BLaER1 treated with 17β-estradiol and CSF1 and Interleukin-3, amounts not matched to agents 10 nM and 100 nM (cell line): Measurements from ENCODE around the gene SPINT2.

Experiments used
- H3K27ac ChIP-seq, 11 experiments: shearing (Covaris generic); formaldehyde crosslinking; 2 replicates each; pipeline ENCODE4 v1.8.1; 2022
- H3K27me3 ChIP-seq, 11 experiments: shearing (Covaris generic); formaldehyde crosslinking; 2 replicates each; pipeline ENCODE4 v1.8.1; 2022
- H3K36me3 ChIP-seq, 11 experiments: shearing (Covaris generic); formaldehyde crosslinking; 2 replicates each; pipeline ENCODE4 v1.8.1; 2022
- H3K4me1 ChIP-seq, 10 experiments: shearing (Covaris generic); formaldehyde crosslinking; 2 replicates each; pipeline ENCODE4 v1.8.1; 2022
- H3K4me2 ChIP-seq, 11 experiments: shearing (Covaris generic); formaldehyde crosslinking; 2 replicates each; pipeline ENCODE4 v1.8.1; 2022
- H3K4me3 ChIP-seq, 10 experiments: shearing (Covaris generic); formaldehyde crosslinking; 2 replicates each; pipeline ENCODE4 v1.8.1; 2022
- H3K9ac ChIP-seq, 11 experiments: shearing (Covaris generic); formaldehyde crosslinking; 2 replicates each; pipeline ENCODE4 v1.8.1; 2022
- H3K9me3 ChIP-seq, 11 experiments: shearing (Covaris generic); formaldehyde crosslinking; replicated peaks in 1 of 11; 2 replicates each; pipeline ENCODE4 v1.8.1; 2022
- H4K20me1 ChIP-seq, 11 experiments: shearing (Covaris generic); formaldehyde crosslinking; 2 replicates each; pipeline ENCODE4 v1.8.1; 2022
- Cebpa-rat ChIP-seq, 11 experiments: shearing (Covaris generic); IDR thresholded peaks; 2 replicates each; pipeline ENCODE4 v1.8.1; 2022

The SPINT2 gene

GRCh38 chr19:38306236-38306635 lies 41.9 kb downstream of the SPINT2 start:
- H3K9me3 ChIP-seq: no peaks in the 10 kb centered on the region
- H4K20me1 ChIP-seq: peaks cover 0 to 44% (median 4%) of the 10 kb centered on the region in 11 experiments; a peak in 9 of 22 replicates
- no peak for TF ChIP-seq Cebpa-rat (IDR thresholded peaks at IDR 0.05)
- peaks cover 36 to 78% (median 63%) of the 10 kb centered on the region in 11 experiments for H3K36me3 ChIP-seq
- no peak overlapping the region for H3K9ac ChIP-seq
- peaks cover 0 to 32% (median 7%) of the 10 kb centered on the region in 10 experiments; a peak in 10 of 20 replicates for H3K4me1 ChIP-seq
- H3K4me3 ChIP-seq: no peak overlapping the region
- H3K4me2 ChIP-seq: no peak overlapping the region
- no peaks in the 10 kb centered on the region for H3K27me3 ChIP-seq
- no peak overlapping the region for H3K27ac ChIP-seq

- Histone ChIP-seq H3K27me3 (no peaks in the 10 kb centered on the region), H3K27ac (no peak overlapping the region), H3K4me3 (no peak overlapping the region), H3K9me3 (no peaks in the 10 kb centered on the region), H3K36me3 (peaks cover 36 to 79% (median 65%) of the 10 kb centered on the region in 11 experiments), H3K4me2 (no peak overlapping the region), H3K4me1 (peaks cover 0 to 32% (median 7%) of the 10 kb centered on the region in 10 experiments; a peak in 10 of 20 replicates), H3K9ac (no peak overlapping the region), H4K20me1 (peaks cover 0 to 51% (median 6%) of the 10 kb centered on the region in 11 experiments; a peak in 9 of 22 replicates)
- no peak for TF ChIP-seq Cebpa-rat (IDR thresholded peaks at IDR 0.05)
These were observed 42.7 kb downstream of the SPINT2 start for GRCh38 chr19:38307076-38307475.

GRCh38 chr19:38307597-38307996 lies 43.2 kb downstream of the SPINT2 start:
- Histone ChIP-seq H3K4me1 (peaks cover 0 to 37% (median 11%) of the 10 kb centered on the region in 10 experiments; a peak in 12 of 20 replicates), H3K36me3 (peaks cover 36 to 79% (median 65%) of the 10 kb centered on the region in 11 experiments), H3K9me3 (no peaks in the 10 kb centered on the region), H3K27me3 (no peaks in the 10 kb centered on the region), H3K4me2 (no peak overlapping the region), H3K4me3 (no peak overlapping the region), H3K27ac (no peak overlapping the region), H3K9ac (no peak overlapping the region), H4K20me1 (peaks cover 0 to 56% (median 8%) of the 10 kb centered on the region in 11 experiments; a peak in 9 of 22 replicates)
- no peak for TF ChIP-seq Cebpa-rat (IDR thresholded peaks at IDR 0.05)

- no peak overlapping the region for H3K9ac ChIP-seq
- H3K27ac ChIP-seq: no peak overlapping the region
- peaks cover 36 to 76% (median 65%) of the 10 kb centered on the region in 11 experiments for H3K36me3 ChIP-seq
- 0 out of 22 replicates have a peak, but pooled peaks of 1 of the 11 experiments have one; percentile 6 for TF ChIP-seq Cebpa-rat (IDR thresholded peaks at IDR 0.05)
- no peaks in the 10 kb centered on the region for H3K27me3 ChIP-seq
- peaks cover 0 to 43% (median 16%) of the 10 kb centered on the region in 10 experiments; a peak in 13 of 20 replicates for H3K4me1 ChIP-seq
- H3K4me2 ChIP-seq: peak overlapping the region in 3 of 11 experiments; percentile 19 to 35 (median 24); a peak in 4 of 22 replicates
- H3K4me3 ChIP-seq: no peak overlapping the region
- H3K9me3 ChIP-seq: no peaks in the 10 kb centered on the region
- peaks cover 0 to 58% (median 13%) of the 10 kb centered on the region in 11 experiments; a peak in 9 of 22 replicates for H4K20me1 ChIP-seq
These were observed 43.8 kb downstream of the SPINT2 start for GRCh38 chr19:38308006-38308766.

GRCh38 chr19:38308926-38309614 lies 44.7 kb downstream of the SPINT2 start:
- Histone ChIP-seq H4K20me1 (peaks cover 0 to 57% (median 13%) of the 10 kb centered on the region in 11 experiments; a peak in 9 of 22 replicates), H3K4me1 (peaks cover 0 to 46% (median 23%) of the 10 kb centered on the region in 10 experiments; a peak in 15 of 20 replicates), H3K9ac (no peak overlapping the region; a peak in 1 of 22 replicates), H3K27me3 (no peaks in the 10 kb centered on the region), H3K4me3 (no peak overlapping the region), H3K27ac (no peak overlapping the region), H3K36me3 (peaks cover 36 to 68% (median 56%) of the 10 kb centered on the region in 11 experiments), H3K9me3 (no peaks in the 10 kb centered on the region), H3K4me2 (peak overlapping the region in 3 of 11 experiments; percentile 19 to 35 (median 24); a peak in 4 of 22 replicates)
- no peak for TF ChIP-seq Cebpa-rat (IDR thresholded peaks at IDR 0.05)

GRCh38 chr19:38309615-38310278 lies 45.4 kb downstream of the SPINT2 start:
- peak overlapping the region in 1 of 11 experiments; percentile 13; a peak in 1 of 22 replicates for H3K4me2 ChIP-seq

GRCh38 chr19:38310279-38310670 lies 45.9 kb downstream of the SPINT2 start:
- H3K4me2 ChIP-seq: no peak overlapping the region

More at GRCh38 chr19:38309615-38310278, 45.4 kb downstream of the SPINT2 start:
- Histone ChIP-seq H3K36me3 (peaks cover 31 to 61% (median 50%) of the 10 kb centered on the region in 11 experiments), H3K9me3 (no peaks in the 10 kb centered on the region), H3K4me3 (no peak overlapping the region), H3K4me1 (peaks cover 4 to 46% (median 27%) of the 10 kb centered on the region in 10 experiments), H4K20me1 (peaks cover 0 to 51% (median 13%) of the 10 kb centered on the region in 11 experiments; a peak in 9 of 22 replicates), H3K27me3 (no peaks in the 10 kb centered on the region), H3K27ac (no peak overlapping the region), H3K9ac (no peak overlapping the region)
- TF ChIP-seq Cebpa-rat (IDR thresholded peaks at IDR 0.05): no peak

GRCh38 chr19:38310986-38311385 lies 46.6 kb downstream of the SPINT2 start:
- peaks cover 22 to 49% (median 39%) of the 10 kb centered on the region in 11 experiments for H3K36me3 ChIP-seq
- no peak overlapping the region for H3K27ac ChIP-seq
- no peak overlapping the region for H3K4me2 ChIP-seq

More at GRCh38 chr19:38310279-38310670, 45.9 kb downstream of the SPINT2 start:
- peaks cover 0 to 51% (median 13%) of the 10 kb centered on the region in 11 experiments; a peak in 9 of 22 replicates for H4K20me1 ChIP-seq
- H3K4me3 ChIP-seq: no peak overlapping the region
- H3K9me3 ChIP-seq: no peaks in the 10 kb centered on the region
- H3K4me1 ChIP-seq: peaks cover 9 to 47% (median 32%) of the 10 kb centered on the region in 10 experiments
- H3K27ac ChIP-seq: no peak overlapping the region
- H3K27me3 ChIP-seq: no peaks in the 10 kb centered on the region
- H3K36me3 ChIP-seq: peaks cover 29 to 56% (median 46%) of the 10 kb centered on the region in 11 experiments
- no peak overlapping the region for H3K9ac ChIP-seq
- TF ChIP-seq Cebpa-rat (IDR thresholded peaks at IDR 0.05): no peak

More at GRCh38 chr19:38310986-38311385, 46.6 kb downstream of the SPINT2 start:
- Histone ChIP-seq H4K20me1 (peaks cover 0 to 51% (median 13%) of the 10 kb centered on the region in 11 experiments; a peak in 9 of 22 replicates), H3K9ac (no peak overlapping the region), H3K9me3 (no peaks in the 10 kb centered on the region), H3K4me3 (no peak overlapping the region), H3K4me1 (peaks cover 11 to 47% (median 33%) of the 10 kb centered on the region in 10 experiments), H3K27me3 (no peaks in the 10 kb centered on the region)
- TF ChIP-seq Cebpa-rat (IDR thresholded peaks at IDR 0.05): no peak
